K562 (cell line): ENCODE measurements around the gene TMCO2. TPM values are rescaled to one million over a fixed set of nuclear protein-coding genes. Genes with fewer than 3 reads are reported as not detected.
A peak's percentile ranks its signal among the peaks of the same experiment; 100 is the strongest.

Experiments used
- ATAC-seq: fragments of 200-7000 bp; cut with Tn5 transposase; 3 replicates; pipeline ENCODE4 v1.9.1; 2020; ENCODE audit warnings: moderate library complexity
- BruUV-seq: library from RNA; stranded (reverse); fragments of 400-500 nt; replicated peaks from 2 replicates; lab custom pipeline; 2021; lab: Mats Ljungman, UMichigan
- CTCF ChIA-PET: fragments of 300-600 bp; formaldehyde crosslinking; extraction: SDS; loops from one replicate; lab custom pipeline; 2021; ENCODE audit warnings: low intra/inter-chr PET ratio; lab: Yijun Ruan, JAX
- POLR2A ChIA-PET: fragments of 300-600, 350-650 bp; sonication (Branson Sonifier 250); formaldehyde crosslinking; extraction: SDS; loops from one replicate; lab custom pipeline; 2021; ENCODE audit warnings: antibody characterized with exemption, inconsistent platforms; lab: Yijun Ruan, JAX
- DNase-seq, 4 experiments: peaks; one replicate each; pipeline versions ENCODE4 v3.0.0 to v3.0.0-alpha.2; 2011 to 2018; ENCODE audit warnings: low spot score in 3 of 4, mixed read lengths in 3 of 4; ENCODE audit errors: extremely low read depth in 1 of 4
- FAIRE-seq: peaks from 2 replicates; lab custom pipeline; 2011; peaks lifted over from hg19 to GRCh38; lab: Jason Lieb, UNC
- H2AFZ ChIP-seq: 2 replicates; pipeline ENCODE4 v1.6.0; 2011; ENCODE audit warnings: low read depth, low read length, control low read depth, inconsistent platforms
- H3K27ac ChIP-seq: fragments of 200-600 bp; 3 replicates; pipeline ENCODE4 v1.8.0; 2011; ENCODE audit warnings: low read depth, mild to moderate bottlenecking, control low read depth, inconsistent platforms, low read length, moderate library complexity, mixed read lengths; ENCODE audit errors: extremely low read depth
- H3K27me3 ChIP-seq, 2 experiments: fragments of 300-600 bp in 1 of 2; 2 replicates in 1 of 2; 3 replicates in 1 of 2; pipeline versions ENCODE4 v1.6.0 to v1.8.0; 2011; ENCODE audit warnings: inconsistent platforms in 2 of 2, low read length in 2 of 2, mild to moderate bottlenecking in 1 of 2, mixed read lengths in 1 of 2, moderate library complexity in 1 of 2; ENCODE audit not compliant: control insufficient read depth in 2 of 2, insufficient read depth in 2 of 2
- H3K36me3 ChIP-seq: fragments of 300-600 bp; 3 replicates; pipeline ENCODE4 v1.8.0; 2011; ENCODE audit warnings: mild to moderate bottlenecking, low read length, inconsistent platforms; ENCODE audit not compliant: control insufficient read depth, insufficient read depth
- H3K4me1 ChIP-seq, 2 experiments: fragments of 200-600 bp in 1 of 2; replicated peaks in 1 of 2; 2 replicates in 1 of 2; 3 replicates in 1 of 2; pipeline versions ENCODE4 v1.5.1 to v1.8.0; 2011; ENCODE audit warnings: inconsistent platforms in 2 of 2, low read length in 2 of 2, mild to moderate bottlenecking in 1 of 2, mixed read lengths in 1 of 2, moderate library complexity in 1 of 2; ENCODE audit not compliant: control insufficient read depth in 2 of 2, insufficient read depth in 2 of 2
- H3K4me2 ChIP-seq: 2 replicates; pipeline ENCODE4 v1.6.1; 2011; ENCODE audit warnings: low read length, control low read depth, inconsistent platforms, mixed read lengths; ENCODE audit not compliant: insufficient read depth
- H3K4me3 ChIP-seq: fragments of 200-600 bp; sonication (generic), shearing (Covaris generic); 2 replicates; pipeline ENCODE4 v1.5.1; 2016; ENCODE audit warnings: control low read depth, inconsistent platforms
- H3K79me2 ChIP-seq: fragments of 200-600 bp; 3 replicates; pipeline ENCODE4 v1.8.0; 2011; ENCODE audit warnings: low read length, inconsistent platforms; ENCODE audit not compliant: control insufficient read depth, insufficient read depth
- H3K9ac ChIP-seq, 2 experiments: 2 replicates each; pipeline versions ENCODE4 v1.6.0 to v1.6.1; 2011; ENCODE audit warnings: low read depth in 2 of 2, low read length in 2 of 2, control low read depth in 1 of 2, inconsistent platforms in 1 of 2, mild to moderate bottlenecking in 1 of 2, mixed read lengths in 1 of 2; ENCODE audit not compliant: insufficient read depth in 1 of 2
- H3K9me1 ChIP-seq: one replicate; pipeline ENCODE4 v1.6.0; 2011; ENCODE audit warnings: inconsistent platforms, mild to moderate bottlenecking, low read length, moderate library complexity; ENCODE audit not compliant: control insufficient read depth, insufficient read depth
- H3K9me3 ChIP-seq: replicated peaks from 2 replicates; pipeline ENCODE4 v1.5.1; 2011; ENCODE audit warnings: low read depth, low read length, inconsistent platforms; ENCODE audit not compliant: control insufficient read depth, insufficient read depth
- H4K20me1 ChIP-seq: replicated peaks from 2 replicates; pipeline ENCODE4 v1.6.1; 2011; ENCODE audit warnings: low read length, inconsistent platforms, mixed read lengths; ENCODE audit not compliant: control insufficient read depth, insufficient read depth
- FOS ChIP-seq: IDR thresholded peaks from 3 replicates; pipeline ENCODE4 v1.6.1; 2011; ENCODE audit not compliant: insufficient read length; ENCODE audit errors: extremely low read depth
- ZBTB40 ChIP-seq, 2 experiments: fragments of 450-650 bp in 1 of 2; sonication (generic) in 1 of 2; formaldehyde crosslinking in 1 of 2; IDR thresholded peaks; 2 replicates each; pipeline versions ENCODE4 v1.7.1 to v1.9.0; 2016 to 2022; ENCODE audit warnings: inconsistent platforms in 1 of 2, mild to moderate bottlenecking in 1 of 2, missing genetic modification reagents in 1 of 2
- WGBS: fragments of 100-300 bp; shearing (Covaris generic); methylation state at CpG from one replicate; pipeline ENCODE4 v1.1.6; 2016; ENCODE audit warnings: low coverage, mixed read lengths; ENCODE audit not compliant: insufficient coverage; ENCODE audit errors: missing lambda C conversion rate; 5-methylcytosine and 5-hydroxymethylcytosine counted together
- in situ Hi-C: fragments of 300-500 bp; cut with MboI; formaldehyde crosslinking; loops from 4 replicates; pipeline ENCODE4 v1.15.0; 2018; ENCODE audit warnings: inconsistent platforms, mixed read lengths
- intact Hi-C: fragments of 100-400 bp; cut with micrococcal nuclease; formaldehyde crosslinking; loops from 2 replicates; pipeline ENCODE4 v1.14.2; 2022
- polyA plus RNA-seq, 8 experiments: library from polyadenylated mRNA; depleted of rRNA in 4 of 8; stranded (reverse) in 5 of 8; unstranded in 3 of 8; fragments of >200 nt; fragmentation: Nextera tagmentation in 2 of 8; fragmentation: Illumina TruSeq in 1 of 8; extraction: Ambion mirVana in 2 of 8; extraction: Trizol in 1 of 8; gene quantifications; 2 replicates each; pipeline versions ENCODE4 v1.2.1 to v1.2.3, GENCODE V29; 2011 to 2014; ENCODE audit warnings: inconsistent platforms in 1 of 8, missing spikeins in 1 of 8
- total RNA-seq, 7 experiments: library from RNA; depleted of rRNA in 6 of 7; stranded (reverse); fragments of >200 nt in 6 of 7; fragmentation: Illumina TruSeq in 2 of 7; extraction: Trizol in 2 of 7; gene quantifications; 2 replicates each; pipeline versions ENCODE4 v1.2.1 to v1.2.3, GENCODE V29; 2011 to 2021; ENCODE audit warnings: low replicate concordance in 1 of 7

Gene TMCO2
- total and polyA plus RNA-seq, 9 of the 15 experiments (the other 6 are each of a cell fraction or from before 2014, with no cell fraction given), result not detected

DNA sequence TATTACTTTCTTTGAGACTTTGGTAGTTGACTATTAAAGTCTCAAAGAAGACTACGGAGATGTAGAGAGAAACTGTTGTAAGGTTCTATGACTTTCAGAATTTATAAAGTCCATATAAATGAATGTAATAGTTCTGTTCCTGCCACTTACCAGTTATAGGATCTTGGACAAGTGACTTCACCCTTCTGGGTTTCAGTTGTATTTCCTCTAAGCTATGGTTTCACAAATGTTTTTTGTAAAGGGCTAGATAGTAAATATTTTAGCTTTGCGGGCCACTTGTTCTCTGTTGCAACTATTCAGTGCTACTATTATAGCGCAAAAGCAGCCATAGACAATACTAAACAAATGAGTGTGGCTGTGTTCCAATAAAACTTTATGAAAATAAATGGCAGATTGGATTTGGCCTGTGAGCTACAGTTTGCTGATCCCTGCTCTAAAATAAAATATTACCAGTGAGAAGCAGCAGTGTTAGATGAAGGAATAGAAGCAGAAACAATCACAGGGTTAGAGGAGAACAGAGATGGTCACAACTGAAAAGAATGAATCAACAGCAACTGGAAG is 25.0 kb downstream of the TMCO2 start:
- no peak for FAIRE-seq

More for the DNA sequence above, 25.0 kb downstream of the TMCO2 start:
- CTCF ChIA-PET, result no interaction called here
- no peaks in the 10 kb centered on the region for H4K20me1 ChIP-seq
- H3K9me3 ChIP-seq, result no peaks in the 10 kb centered on the region
- in situ Hi-C loops (no loop called here), intact Hi-C loops (no loop called here)
- peaks cover 6% of the 10 kb centered on the region; the same call in 1 of the 3 replicates for H3K79me2 ChIP-seq
- no peak for DNase-seq
- H3K27ac ChIP-seq, result no peak overlapping the region
- POLR2A ChIA-PET, result interaction anchor here (0.5 to 1.5 kb wide), 3 partner anchors 9 to 272 kb away, joined by 3 to 5 read pairs (median 4); no protein-coding TSS in a partner anchor
- H3K4me3 ChIP-seq, result no peak overlapping the region
- ATAC-seq, result no peak
- H3K27me3 ChIP-seq, result no peaks in the 10 kb centered on the region
- WGBS, result 100% methylated on average over 3 of the region's 3 CpGs
- peaks cover 84% of the 10 kb centered on the region for H3K36me3 ChIP-seq
- H3K9ac ChIP-seq, result no peak overlapping the region
- no peak overlapping the region for H2AFZ ChIP-seq
- TF ChIP-seq FOS (no peak), ZBTB40 (IDR thresholded peaks at IDR 0.05) (peak; percentile 63; the same call in 1 of the 2 replicates), ZBTB40 (CRISPR knock-in tag; IDR thresholded peaks at IDR 0.05) (no peak)
- peaks cover 0 to 12% of the 10 kb centered on the region in 2 experiments; a peak in 2 of 5 replicates for H3K4me1 ChIP-seq
- no TSS peak for BruUV-seq
- H3K9me1 ChIP-seq, result no peaks in the 10 kb centered on the region
- no peak overlapping the region for H3K4me2 ChIP-seq
